ENCODE data around the gene TNS3.

Gene TNS3

DNA sequence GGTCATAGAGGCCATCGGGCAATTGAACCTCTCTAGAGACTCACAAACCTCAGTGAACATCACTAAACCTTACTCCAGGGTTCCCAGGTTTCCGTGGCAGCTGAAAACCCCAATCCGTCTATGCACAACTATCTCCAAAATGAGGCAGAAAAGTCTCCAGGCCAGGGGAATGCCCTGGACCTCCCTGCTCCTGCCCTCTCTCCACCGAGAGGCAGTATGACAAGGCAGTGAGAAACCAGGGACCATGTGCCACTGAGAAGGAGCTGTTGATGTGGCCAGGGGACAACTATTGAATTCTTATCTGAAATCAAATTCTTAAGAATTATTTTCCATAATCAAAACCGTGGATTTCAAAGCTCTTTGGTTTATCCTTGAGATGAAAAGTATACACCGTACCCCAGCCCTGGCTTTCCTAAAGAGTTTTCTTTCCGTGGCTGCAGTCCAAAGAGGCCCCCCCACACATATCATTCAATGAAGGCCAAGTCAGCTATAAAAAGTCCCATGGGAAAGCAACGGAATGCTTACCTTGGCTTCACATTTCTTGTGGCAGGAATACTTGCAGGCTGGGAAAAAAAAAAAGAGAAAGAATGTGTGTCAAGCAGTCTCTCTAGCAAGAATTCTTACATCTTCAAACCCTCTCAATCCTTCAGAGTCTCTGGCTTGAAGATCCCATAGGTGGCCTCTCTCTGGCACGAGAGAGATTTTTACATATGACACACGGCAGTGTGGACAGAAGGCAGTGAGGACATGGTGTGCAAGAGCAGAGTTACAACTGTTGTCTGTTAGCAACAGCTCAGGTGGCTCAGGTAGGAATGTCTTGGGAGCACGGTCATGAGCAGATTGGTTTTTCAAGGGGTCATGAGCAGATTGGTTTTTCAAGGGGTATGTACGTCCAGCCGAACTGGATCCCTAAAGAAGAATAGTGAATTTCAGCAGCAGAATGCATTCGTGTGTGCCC lies 75.2 kb downstream of the TNS3 start:
- DNase-seq (ENCODE audit: low spot score) = no peak

DNA sequence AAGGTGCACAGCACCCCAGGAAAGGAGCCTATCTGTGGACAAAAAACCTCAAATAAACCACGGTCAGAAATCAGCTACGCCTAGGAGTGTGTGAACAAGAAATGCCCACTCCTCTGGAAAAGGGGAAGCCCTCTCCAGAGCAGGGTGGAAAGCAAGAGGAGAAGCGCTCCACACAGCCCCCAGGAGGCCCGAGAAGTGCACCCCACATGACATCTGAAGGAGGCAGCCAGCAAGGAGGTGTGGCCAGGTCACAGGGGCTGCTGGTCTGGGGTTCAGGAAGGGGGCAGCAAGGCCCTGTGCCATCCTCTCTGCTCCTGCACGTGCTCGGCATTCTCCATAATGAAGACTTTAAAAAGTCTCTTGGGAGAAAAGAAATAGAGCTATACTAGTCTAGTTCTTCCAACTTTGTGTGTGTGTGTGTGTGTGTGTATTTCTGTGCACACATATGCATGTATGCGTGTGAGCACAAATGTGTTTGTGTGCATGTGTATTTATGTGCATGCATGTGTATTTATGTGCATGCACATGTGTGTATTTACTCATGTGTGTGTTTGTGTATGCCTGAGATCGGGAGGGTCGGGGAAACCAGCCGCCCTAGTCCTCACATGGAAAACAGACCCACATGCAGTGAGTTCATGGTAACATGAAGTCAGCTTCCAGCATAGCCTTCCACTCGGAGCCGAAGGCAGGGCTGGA lies 76.5 kb downstream of the TNS3 start:
- no peak for DNase-seq (ENCODE audit: low spot score)

DNA sequence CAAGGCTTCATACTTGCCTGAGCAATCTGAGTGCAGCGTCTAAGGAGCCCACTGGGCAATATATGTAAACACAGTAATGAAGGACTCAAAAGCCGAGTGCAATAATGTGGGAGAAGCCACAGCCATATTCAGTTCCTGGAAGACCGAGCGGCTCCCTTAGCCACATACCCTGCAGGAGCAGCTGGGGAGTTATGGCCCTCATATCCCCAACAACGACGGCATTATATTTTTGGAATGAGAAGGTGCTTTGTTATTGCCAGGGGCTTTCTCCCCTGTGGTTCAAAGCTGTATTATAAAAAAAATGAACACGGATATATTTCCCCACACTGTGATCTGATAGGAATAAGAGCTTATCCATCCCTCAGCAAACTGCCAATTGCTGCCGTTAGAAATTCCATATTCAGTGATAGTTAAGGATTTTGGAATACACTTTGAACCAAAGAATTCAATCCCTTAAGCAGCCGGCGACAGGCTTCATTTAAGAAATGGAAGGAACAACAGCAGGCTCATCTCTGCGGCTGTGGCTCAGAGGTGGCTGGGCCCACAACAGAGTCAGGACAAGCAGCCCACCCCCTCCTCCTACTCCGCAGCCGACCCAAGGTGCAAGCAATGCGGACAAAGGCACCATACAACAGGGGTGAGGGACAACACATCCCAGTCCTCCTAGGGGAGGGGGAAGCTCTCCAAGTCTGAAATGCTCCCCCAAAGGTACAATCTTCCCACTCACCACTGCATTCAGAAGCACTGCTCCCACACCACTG lies 77.2 kb downstream of the TNS3 start:
- no peak for DNase-seq (ENCODE audit: low spot score)

DNA sequence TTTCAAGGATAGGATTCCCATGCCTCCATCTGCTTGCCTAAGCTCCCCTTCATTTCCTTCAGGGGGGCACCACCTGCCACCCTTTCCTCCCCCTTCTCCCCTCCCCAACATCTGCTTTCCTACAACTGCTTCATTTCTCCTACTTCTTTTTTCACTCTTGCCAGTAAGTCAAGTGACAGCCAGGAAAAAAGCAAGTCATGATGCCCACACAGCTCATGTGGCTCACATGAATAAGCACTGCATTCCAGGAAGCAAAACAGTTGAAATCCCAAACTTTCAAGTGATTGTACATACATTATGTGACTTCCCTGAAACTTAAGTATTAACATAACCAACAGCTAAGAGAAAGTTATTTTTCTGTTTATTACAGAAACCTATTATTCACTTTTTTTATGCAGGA lies 78.6 kb downstream of the TNS3 start:
- no peak for DNase-seq (ENCODE audit: low spot score)

- DNase-seq (ENCODE audit: low spot score) = no peak
Observed at GRCh38 chr7:47502240-47502877, 79.6 kb downstream of the TNS3 start.

GRCh38 chr7:47501406-47501805 lies 80.5 kb downstream of the TNS3 start:
- DNase-seq (ENCODE audit: low spot score) = no peak

- DNase-seq (ENCODE audit: low spot score) = no peak
Observed at GRCh38 chr7:47500103-47500563, 81.8 kb downstream of the TNS3 start.

GRCh38 chr7:47498229-47499056 lies 83.5 kb downstream of the TNS3 start:
- no peak for DNase-seq (ENCODE audit: low spot score)

DNA sequence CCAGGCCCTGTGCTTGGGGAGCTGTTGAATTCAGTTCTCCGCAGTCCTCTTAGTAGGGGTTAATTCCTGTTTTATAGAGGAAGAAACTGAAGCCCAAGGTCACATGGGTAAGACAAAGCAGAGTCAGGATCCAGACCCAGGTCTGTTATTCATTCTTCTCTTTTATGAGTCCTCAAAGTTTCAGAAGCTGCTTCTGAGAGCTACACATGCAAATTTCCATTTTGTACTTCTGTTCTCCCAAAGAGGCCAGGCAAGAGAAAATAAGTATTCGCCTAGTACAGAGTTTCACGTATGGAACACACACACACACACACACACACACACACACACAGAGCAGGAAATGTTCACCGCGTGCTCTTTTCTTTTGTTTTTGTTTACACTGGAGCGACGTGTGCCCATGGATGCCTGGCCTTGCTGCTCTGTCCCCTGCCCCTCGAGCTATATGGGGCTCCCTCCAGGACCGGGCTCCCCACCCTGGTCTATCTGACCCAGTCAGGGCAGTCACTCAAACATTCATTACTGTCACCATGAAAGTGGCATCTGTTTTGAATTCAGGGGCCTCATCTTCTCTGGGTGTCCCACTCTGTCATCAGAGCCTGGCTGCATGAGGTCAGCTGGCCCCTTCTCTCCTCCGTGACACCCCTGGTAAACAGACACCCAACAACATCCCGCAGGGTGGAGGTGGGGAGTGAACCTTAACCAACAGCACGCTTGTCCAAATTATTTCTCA lies 84.4 kb downstream of the TNS3 start:
- no peak for DNase-seq (ENCODE audit: low spot score)

DNA sequence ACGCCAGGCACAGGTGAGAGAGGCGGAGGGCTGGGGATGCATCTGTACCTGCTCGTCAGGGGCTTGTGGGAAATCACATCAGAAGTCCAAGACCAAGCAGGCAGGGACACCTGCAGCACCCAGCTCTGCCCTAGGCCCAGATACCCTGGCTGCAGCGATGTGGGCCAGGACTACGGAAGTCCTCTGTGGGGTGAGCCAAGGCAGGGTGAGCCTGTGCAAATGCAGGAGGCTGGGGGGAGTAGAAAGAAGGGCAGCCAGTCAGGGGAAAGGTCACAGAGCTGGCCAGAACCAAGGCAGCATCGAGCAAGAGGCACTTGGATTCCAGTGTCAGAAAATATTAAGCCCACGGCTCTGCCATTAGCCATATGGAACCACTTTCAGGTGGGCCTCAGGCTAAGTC lies 85.2 kb downstream of the TNS3 start:
- DNase-seq (ENCODE audit: low spot score) = no peak

- no peak for DNase-seq (ENCODE audit: low spot score)
Observed at GRCh38 chr7:47496056-47496665, 85.8 kb downstream of the TNS3 start.

- no peak for DNase-seq (ENCODE audit: low spot score)
Observed at GRCh38 chr7:47493976-47494911, 87.7 kb downstream of the TNS3 start.

GRCh38 chr7:47492716-47493325 lies 89.1 kb downstream of the TNS3 start:
- DNase-seq (ENCODE audit: low spot score) = no peak

DNA sequence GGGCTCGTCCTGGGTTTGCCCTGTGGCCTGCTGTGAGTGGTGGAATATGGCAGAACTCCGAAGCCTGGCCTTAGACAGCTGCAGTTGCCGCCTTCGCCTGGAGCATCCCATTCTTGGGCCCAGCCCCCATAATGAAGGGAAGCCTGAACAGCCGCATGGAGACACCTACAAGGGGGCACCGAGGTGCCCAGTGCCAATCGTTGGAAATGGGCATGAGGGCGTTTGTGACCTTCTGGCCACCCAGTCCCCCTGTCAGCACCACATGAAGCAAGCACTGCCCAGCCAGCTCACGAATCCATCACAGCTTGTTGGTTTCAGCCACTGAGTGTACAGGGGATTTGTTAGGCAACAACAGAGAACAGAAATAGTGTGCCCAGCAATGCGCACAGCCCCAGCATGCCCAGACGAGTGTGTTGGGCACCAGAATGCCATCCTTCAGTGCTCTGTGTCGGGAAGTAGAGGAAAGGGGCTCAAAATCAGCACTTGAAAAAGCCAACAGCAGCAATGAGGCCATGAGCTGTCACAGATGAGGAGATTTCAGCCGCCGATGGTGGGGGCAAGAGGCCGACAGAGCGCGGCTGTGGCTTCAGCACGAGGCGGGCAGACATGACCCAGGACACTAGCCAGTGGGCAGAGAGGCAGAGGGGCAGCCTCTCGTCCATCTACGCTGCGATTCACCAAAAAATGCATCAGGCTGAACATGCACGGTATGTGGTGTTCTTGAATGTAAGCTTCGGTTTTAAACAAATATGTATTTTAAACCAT lies 91.2 kb downstream of the TNS3 start:
- DNase-seq (ENCODE audit: low spot score) = no peak

DNA sequence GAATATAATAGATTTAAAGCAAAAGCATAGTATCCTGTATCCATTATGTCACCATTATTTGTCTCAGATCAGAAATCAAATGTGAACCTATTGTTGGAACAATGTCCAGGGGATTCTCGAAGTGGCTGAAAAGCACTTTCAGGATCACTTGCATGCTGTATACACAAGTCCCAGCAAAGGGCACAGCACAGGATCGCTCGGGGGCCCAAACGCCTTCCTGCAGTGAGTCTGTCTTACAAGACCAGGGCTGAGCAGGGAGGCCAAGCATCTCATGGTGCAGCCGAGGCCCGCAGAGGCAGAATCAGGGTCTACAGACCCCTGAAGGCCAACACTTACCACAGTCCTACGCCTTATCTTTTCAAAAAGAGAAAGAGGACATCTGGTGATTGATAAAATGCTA lies 92.3 kb downstream of the TNS3 start:
- no peak for DNase-seq (ENCODE audit: low spot score)

DNA sequence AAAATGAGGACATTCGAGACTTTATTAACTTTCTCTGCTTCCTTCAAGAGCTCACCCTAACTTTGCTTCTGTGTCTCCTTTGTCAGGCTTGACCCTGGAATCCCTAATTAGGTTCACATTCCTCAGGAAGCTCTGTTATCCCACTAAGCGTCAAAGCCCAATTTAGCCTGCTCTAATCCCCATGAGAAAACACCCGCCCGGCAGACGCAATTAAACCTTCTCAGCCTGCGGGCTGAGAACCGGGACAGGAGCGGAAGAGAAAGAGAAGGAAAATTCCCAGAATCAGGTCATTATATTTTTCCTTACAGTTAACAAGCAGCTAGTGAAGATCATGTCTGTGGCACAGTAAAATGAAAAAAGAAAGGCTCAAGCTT lies 93.0 kb downstream of the TNS3 start:
- no peak for DNase-seq (ENCODE audit: low spot score)

DNA sequence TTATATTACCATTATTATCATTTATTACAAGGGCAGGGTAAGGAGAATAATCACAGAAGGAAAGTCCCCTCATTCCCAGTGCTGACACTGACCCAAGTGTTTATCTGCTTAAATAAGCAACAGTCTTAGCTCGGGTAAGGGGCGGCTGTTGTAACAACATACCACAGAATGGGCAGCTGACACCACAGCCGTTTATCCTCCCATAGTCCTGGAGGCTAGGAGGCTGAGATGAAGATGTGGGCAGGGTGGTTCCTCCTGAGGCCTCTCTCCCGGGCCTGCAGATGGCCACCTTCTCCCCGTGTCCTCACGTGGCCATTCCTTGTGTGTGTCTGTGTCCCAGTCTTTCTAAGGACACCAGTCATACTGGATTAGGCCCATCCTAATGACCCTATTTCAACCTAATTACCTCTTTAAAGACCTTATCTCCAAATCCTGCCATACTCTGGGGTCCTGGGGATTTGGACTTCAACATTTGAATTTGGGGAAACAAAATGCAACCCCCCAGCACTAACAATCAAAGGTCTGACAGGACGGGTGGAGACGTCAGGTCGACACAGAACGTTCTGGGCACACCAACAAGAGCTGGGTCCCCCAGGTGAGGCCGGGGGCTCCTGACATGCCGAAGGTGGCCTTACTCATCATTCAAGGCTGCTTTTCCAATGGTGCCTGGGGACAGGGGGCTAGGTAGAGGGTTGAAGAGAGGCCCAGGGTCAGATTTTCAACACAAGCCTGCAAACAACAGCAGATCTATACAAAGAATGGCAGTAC lies 93.5 kb downstream of the TNS3 start:
- no peak for DNase-seq (ENCODE audit: low spot score)
